ENCODE results near the gene FAM216B.
A peak's percentile ranks its signal among the peaks of the same experiment; 100 is the strongest.

DNA sequence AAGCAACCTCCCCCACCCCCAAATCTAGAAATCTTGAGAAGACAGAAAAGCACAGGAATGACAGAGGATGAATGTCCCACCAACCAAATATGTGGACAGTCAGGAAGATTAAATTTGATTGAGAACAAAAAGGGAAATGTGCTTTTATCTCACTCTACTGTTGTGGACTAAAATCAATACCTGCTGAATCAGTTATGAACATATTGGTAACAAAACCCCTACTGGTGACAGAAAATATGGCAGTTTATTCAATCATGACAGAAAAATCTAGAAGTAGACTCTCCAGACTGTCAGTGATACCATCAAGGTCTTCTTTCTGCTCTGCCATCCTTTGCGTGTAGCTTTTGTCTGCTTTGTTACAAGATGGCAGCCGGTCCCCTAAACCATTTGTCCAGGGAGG, 35.2 kb downstream of the FAM216B start:
- TF ChIP-seq, protein P1, sequence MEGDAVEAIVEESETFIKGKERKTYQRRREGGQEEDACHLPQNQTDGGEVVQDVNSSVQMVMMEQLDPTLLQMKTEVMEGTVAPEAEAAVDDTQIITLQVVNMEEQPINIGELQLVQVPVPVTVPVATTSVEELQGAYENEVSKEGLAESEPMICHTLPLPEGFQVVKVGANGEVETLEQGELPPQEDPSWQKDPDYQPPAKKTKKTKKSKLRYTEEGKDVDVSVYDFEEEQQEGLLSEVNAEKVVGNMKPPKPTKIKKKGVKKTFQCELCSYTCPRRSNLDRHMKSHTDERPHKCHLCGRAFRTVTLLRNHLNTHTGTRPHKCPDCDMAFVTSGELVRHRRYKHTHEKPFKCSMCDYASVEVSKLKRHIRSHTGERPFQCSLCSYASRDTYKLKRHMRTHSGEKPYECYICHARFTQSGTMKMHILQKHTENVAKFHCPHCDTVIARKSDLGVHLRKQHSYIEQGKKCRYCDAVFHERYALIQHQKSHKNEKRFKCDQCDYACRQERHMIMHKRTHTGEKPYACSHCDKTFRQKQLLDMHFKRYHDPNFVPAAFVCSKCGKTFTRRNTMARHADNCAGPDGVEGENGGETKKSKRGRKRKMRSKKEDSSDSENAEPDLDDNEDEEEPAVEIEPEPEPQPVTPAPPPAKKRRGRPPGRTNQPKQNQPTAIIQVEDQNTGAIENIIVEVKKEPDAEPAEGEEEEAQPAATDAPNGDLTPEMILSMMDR (conservative IDR thresholded peaks at IDR 0.05; ENCODE audit: low read depth, low read length), result 0 out of 2 replicates have a peak, but pooled peaks have one; percentile 15
- no peak for TF ChIP-seq EZH2 (IDR thresholded peaks at IDR 0.05; ENCODE audit: borderline replicate concordance, low read depth, low read length, poor library complexity, severe bottlenecking)
